Left kidney (tissue), 2 donors: Measurements from ENCODE around the gene MVB12B. TPM values are rescaled to one million over a fixed set of nuclear protein-coding genes. Genes with fewer than 3 reads are reported as not detected.

Experiments
- DNase-seq: peaks from one replicate; pipeline ENCODE4 v3.0.0-alpha.2; 2013
- polyA plus RNA-seq: library from polyadenylated mRNA; unstranded; fragments of 120-200 nt; gene quantifications from one replicate; pipeline ENCODE4 v1.2.1, GENCODE V29; 2013; ENCODE audit not compliant: insufficient read length

The MVB12B gene
- polyA plus RNA-seq, 1 donor = 15.0 TPM

DNA sequence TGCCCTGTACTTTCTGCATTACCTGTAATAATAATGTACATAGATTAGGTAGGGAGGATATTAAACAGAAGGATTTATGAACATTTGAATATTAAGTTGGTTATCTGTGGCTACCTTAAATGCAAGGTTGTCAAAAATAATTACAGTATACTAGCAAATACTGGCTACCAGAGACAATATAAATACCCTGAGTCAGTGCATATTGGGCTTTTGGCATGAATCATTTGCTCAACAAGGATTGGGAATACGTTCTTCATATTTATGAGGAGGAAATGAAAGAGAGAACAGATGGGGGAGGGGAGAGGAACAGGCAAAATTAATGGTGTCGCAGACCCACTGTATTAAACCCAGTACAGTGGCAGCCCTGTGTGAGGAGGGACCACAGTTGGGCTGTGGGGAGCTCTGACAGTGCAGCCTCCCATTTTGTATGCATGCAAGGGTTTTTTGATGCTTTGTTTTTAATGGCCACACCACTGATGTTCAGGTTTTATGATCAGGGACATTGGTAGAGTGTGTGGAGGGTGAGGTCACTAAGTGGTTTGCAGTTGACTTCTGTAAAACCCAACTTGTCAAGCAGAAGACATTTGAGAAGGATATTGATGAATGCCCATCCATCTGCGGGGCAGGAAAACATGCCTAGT, 56.9 kb downstream of the MVB12B start:
- DNase-seq = no peak

DNA sequence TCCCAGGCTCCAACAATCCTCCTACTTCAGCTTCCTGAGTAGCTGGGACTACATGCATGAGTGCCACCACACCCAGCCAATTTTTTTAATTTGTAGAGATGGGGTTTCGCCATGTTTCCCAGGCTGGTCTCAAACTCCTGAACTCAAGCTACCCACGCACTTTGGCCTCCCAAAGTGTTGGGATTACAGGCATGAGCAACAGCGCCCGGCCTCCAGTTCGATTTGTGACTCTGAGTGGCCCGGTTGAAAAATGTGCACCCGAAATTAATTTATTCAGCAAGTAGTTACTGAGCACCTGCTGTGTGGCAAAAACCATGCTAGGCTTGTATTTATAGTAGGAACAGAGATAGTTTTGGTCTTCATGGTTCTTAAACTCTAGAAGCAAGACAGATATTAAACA, 58.3 kb downstream of the MVB12B start:
- DNase-seq = no peak

DNA sequence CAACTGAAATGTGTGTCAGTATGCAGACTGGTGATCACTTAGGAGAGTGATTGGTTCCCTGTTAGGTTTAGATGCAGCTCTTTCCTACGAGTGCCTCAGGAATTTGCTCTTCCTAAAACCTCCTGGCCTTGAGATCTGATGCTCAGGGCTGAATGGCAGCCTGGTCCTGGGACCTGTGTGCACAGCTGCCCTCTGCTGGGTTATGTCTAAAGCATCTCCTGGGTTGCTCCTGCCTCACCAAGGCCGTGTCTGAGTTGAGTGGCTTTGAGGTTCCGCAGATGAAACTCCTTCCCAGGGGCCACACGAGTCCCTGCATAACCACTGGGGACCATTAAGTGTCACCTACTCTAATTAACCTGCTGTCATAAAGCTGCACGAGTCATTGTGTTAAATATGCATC, 59.5 kb downstream of the MVB12B start:
- DNase-seq = no peak

DNA sequence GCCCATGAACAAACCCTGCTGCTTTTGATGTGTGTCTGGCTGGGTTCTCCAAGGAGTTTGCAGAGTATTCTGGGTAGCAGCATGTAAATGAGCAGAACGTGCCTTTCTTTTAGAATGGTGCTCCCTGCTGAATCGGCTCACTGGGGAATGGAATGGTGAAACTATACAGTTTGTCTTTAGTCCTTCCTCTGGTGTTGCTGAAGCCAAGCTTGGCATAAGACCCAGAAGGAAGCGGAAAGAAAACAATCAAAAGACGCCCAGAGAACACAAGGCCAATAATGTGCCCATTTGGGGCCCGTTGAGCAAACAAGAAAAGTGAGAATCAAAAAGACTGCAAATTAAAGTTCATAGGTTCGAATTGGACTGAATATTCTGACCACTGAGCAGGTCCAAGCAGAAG, 60.1 kb downstream of the MVB12B start:
- DNase-seq = no peak

DNA sequence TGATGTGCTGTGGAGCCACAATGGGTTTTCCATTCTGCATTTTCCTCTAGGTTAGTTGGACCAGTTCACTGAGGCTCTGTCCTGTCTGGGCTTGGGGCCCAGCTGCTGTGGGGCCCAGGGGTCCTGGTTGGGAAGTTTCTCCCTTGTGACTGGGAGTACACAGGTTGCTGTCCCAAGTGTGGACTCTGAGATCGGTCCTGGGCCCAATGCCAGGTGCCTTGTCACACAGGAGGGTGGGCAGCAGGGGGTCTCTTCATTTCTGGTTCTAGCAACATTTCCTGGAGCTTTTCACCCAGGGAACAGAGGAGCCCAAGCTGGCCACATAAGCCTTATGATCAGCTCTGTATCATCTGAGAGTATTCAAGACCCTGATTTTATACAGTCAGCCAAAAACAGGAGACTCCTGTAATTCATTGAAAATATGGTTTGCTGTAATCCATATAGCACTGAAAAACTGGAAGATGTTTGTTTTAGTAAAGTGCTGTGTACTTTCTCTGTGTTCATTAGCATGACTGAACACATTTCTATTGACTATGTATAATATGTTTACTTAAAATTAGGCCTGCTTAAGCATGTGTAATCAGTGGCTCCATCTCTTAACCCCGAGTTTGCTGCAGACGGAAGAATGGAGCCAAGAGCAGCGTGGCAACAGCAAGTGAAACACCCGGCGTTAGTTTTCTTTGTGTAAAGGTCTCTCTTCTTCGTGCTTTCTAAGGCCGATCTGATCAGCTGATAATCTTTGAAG, 62.5 kb downstream of the MVB12B start:
- no peak for DNase-seq

DNA sequence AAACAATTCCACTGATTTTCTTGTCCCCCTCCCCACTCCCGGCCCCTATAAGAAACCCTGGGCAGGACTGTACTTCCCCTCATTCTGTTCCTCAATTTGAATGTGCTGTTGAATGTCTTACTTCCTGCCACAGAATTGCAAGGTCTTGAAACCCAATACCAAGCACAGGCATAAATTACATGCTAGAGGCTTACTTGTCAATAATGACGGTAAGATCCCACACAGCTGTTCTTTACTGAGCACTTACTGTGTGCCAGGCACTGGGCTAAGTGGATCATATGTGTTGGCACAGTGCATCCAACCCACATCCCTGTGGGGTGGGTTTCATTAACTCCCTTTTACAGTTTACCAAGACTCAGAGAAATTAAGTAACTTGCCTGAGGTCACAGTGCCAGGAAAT, 63.4 kb downstream of the MVB12B start:
- no peak for DNase-seq

DNA sequence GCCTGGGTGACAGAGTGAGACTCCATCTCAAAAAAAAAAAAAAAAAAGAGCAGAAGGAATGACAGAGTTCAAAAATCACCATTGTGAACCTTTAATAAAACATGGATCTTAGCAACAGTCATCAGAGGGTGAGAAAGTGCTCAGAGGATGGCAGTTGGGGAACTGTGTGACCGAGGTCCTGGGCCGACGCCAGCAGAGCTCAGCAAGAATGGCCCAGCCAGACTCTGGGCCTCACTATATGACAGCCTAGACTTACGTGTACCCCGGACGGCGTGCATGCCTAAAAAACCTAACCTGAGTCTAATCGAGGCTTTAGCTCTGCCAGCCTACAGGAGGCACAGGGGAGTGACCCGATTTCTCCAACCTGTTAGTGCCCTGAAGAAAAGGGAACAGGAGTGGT, 64.3 kb downstream of the MVB12B start:
- DNase-seq = no peak

DNA sequence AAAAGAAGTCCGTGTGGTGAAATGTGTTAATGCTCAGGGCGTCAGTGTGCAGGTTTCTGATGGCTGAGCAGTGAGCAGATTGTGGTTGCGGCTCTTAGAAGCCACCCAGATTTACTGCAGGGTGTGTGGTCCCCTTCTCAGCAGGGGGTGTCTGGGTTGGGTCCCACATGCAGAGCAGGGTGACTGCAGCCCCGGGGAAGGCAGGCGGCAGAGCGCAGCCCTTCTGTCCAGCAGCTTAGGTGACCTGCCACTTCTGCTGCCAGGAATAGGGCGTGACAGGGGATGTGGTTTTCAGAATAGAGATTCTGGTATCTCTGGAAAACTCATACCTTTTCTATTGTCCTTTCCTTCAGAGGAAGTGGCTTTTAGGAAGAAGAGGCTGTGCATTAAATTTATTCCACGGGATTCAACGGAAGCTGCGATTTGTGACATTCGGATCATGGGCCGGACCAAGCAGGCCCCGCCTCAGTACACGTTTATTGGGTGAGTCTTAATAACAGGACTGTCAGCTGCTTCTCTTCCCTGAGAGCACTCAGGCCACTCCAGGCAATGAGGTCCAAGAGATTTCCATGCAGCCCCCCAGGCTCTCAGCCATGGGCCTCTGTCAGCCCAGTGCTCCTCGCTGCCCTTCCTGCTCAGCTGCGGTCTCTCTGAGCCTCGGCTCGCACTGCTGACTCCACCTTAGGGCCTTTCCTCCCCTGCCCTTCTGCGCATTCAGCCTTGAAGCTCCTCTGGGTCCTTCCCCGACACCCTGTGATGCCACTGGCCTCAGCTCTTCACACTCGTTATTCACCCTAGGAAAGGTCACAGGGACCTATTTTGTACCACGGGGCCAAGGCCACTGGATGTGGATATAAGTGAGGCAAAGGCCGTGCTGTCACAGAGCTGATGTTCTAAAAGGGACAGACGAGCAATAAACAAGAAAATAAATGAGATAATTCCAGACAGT, 65.4 kb downstream of the MVB12B start:
- no peak for DNase-seq

DNA sequence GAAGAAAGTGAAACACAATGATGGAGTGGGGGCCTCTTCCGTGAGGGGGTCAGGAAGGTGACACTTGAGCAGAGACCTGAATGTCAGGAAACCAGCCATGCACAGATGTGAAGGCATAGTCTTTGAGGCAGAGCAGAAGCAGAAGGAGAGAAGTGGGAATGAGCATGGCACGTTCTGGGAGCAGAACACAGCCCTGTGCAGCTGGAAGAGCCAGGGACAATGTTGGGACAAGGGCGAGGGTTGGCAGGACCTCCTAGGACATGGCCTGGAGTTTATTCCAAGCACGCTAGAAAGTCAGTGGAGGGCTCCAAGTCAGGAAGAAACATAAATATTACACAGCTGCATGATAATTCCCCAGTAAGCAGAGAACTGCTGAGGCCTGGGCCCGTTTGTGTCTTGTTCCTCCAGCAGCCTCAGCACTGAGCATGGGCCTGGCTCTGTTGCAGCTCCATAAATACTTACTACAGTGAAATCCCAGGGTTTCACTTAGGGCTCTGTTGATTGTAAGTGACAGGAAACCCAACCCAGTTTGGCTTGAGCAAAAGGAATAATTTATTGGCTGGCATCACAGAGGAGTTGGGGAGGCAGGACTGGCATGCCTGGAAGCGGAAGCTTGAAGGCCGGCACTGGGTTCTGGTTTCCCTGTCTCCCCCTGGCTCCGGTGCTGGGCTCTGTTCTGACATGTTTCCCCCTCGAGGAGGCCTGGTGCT, 66.2 kb downstream of the MVB12B start:
- no peak for DNase-seq

DNA sequence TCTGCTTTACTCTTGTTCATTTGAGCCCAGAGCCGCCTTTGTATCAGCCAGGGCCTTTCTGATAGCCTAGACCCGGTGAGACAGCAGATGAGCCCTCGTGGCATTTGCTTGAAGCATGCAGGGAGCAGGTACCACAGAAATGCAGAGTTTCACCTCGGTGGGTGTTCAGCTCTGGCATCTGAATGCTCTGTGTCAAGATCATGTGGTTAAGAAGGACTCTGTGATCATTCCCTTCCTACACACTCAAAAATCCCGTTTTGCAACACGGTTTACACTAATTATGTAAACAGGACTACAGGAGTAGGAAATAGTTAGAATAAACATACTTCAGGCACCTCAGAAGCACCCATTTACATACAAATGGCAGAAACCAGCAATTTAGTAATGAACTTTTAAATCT, 67.2 kb downstream of the MVB12B start:
- DNase-seq = no peak

DNA sequence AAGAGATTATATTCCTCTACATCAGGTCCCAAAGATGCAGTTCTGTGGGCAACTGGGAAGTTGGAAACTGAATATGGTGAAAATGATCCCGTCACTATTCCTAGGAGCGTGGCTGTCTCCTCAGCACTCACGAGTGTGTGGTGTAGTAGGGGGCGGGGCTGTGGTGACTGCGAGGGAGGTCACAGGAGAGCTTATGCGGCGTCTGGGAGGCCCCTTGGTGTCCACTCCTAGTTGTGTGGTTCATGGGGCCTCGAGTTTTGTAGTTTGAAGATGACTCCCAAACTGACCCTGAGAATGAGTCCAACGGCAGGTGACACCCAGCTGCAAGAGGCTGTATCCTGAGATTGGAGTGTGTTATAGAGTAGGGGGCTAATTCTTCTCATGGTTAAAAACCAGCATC, 68.2 kb downstream of the MVB12B start:
- DNase-seq = no peak

DNA sequence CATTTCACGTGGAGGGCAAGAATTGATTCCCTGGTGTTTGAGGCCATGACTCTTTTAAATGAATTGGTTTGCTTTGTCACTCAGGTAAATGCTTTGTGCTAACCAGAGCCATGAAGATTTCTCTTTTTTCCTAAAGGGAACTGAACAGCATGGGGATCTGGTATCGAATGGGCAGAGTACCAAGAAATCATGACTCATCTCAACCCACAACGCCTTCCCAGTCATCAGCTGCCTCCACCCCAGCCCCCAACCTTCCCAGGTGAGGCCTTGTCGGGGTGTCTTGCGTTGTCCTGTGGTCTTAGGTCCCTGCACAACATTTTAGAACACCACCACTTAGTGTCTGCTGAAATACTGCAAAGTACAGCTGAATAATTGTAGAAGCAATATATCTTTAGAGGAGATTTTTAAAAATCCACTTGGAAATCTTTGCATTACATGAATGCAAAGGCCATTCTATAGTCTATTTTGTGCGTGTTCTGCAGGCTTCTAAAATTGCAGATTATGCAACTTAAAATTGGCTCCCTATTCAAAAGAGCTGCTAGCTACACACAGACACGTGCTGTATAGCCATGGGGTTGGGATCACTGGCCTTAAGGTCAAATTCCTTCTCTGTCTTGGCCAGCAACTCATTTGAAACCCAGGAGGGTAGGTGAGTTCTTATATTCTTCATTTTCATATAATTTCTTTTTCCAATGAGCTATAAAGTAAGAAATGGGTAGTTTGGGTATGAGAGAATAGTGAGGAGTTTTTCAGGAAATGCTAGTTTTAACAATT, 69.0 kb downstream of the MVB12B start:
- DNase-seq = no peak

DNA sequence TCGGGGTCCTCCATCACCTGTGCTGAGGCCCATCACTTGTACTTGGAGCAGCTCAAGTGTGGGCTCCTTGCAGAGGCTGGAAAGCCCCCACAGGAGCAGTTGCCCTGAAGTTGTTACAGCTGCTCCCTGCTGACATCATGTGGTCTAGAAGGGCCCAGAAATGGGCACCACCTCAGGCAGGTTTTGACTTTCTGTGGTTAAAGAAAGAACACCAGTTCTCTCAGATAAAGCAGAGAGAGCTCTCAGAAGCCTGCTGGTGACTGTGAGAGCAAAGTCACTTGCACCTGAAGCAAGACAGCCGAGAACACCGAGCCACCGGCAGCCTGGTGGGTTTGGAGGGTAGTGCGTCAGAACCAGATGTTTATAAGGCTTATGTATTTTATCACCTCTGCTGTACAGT, 70.4 kb downstream of the MVB12B start:
- DNase-seq = no peak

DNA sequence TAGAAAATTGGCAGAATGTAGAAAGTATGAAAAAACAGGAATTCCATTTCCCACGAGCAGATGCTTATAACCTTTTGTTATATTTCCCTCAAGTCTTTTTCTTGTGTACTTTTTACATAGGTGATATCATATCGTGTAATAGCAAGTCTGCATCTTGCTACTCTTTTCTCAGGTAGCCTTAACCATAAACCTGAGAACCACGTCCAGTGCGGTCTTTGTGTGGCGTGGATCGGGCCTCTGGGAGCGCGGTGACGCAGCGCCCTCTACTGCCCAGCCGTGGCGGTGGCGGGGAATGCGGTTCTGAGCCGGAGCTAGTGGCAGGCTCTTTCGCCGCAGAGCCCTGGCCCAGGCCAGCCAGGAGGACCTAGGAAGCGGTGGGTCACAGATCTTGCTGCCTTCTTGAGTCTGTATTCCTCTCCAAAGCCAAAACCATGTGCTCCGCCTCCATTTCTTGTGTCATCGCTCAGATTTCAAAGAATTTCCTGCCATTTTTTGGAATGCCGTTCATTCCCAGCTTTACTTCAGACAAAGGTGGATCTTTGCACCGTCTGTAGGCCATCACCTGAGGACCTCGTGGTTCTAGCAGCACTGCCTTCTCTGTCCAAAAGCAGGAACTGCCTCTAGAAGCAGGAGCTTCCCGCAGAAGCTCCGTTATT, 71.9 kb downstream of the MVB12B start:
- DNase-seq = no peak

DNA sequence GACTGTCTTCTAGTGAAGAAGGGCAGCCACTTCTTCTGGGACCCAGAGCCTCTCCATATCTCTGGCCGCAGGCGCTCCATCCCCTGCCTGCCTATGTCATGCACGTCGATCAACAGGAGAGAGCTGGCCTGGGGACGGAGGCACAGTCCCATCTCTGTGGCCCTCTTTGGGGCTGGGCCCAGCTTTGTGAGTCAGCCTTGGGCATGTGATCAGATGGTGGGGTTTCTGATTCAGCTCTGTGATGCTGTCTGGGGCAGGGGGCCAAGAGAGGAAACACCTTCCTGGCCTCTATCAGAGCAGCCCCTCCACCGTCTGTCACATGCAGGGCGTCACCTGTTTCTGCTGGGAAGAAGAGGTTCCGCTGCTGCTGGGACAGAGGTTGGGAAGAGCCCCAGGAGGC, 72.6 kb downstream of the MVB12B start:
- no peak for DNase-seq

DNA sequence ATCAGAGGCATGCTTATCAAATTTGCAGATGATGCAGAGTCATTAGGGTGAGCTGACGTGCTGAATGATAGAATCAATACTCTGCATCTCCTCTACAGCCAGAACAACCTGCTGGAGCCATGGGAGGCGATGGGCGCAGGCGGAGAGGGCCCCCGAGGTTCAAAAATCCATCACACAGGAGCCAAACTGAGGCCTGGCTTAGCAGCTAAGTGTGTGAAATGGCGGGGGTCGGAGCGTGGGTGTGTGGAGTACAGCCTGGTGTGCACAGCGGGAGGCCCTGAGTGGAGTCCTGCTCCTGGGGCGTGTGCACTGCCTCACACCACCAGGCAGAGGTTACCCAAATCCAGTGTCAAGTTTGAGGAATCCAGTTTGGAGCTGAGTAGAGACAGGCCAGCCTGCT, 73.2 kb downstream of the MVB12B start:
- no peak for DNase-seq

DNA sequence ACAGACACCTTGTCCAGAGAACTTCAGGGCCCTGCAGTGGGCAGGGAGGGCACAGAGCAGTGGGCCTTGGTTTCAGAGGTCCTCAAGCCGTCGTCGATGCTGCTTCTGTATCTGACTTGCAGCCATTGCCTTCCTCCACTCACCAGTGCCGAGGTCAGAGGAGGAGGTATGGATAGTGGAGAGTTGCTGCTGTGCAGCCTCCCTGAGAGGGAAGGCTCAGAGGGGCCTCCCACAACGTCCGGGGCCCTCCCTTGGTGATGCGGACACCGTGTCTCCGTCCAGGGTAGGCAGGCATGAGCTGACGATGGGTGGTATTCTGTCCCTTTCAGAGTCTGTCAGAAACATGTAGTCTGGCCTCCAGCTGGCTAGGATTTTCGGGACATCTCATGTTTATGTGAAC, 73.9 kb downstream of the MVB12B start:
- no peak for DNase-seq

DNA sequence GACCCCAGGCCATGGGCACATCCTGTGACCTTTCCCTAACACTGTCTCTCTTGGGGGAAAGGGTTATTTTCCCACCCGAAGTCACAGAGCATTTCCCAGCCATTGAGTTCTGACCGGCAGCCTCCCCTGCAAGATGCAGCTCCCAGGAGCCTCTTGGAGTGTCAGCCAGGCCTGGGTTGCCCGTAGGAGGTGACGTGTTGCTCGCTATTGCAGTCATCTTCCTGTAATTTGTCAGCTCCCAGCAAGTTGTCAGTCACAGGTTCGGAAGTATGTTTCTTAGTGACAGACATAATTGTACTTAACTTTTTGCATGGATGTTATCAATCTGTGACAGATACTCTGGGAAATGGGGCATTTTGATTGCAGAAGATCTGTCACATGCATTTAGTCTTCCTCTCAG, 74.5 kb downstream of the MVB12B start:
- DNase-seq = no peak

DNA sequence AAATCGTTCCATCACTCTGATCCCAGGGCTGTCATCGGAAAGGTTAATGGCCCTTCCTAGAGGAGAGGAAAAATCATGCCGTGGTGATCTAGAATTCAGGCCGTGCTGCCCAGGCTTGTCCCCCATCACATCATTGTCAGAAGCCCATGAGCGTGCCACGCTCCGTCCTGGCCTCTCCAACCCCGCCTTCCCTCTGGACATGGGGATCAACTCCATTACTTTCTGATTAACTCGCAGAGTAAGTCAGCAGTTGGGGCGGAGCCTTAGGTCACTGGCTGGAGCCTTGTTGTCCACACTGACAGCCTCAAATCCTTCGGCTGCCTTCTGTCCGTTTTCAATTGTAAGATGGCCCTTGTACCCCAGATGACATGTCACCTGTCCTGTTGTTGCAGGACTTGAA, 75.0 kb downstream of the MVB12B start:
- no peak for DNase-seq

DNA sequence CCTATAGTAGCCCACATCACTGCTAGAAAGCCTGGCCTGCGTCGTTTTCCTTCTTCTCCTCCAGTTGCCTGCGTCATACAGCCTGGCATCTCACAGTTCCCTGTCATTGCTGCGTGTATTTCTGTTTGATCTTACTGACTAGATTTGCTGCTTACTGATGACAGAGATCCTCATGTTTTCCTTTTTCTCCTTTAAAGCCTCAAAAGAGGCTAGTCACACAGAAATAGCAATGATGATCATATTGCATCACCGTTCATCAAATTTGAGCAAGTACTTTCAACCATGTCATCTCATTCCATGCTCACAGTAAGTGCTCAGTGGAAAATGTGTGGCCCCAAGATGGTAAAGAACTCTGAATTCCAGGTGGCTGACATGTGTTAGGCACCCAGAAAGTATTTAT, 76.8 kb downstream of the MVB12B start:
- no peak for DNase-seq

DNA sequence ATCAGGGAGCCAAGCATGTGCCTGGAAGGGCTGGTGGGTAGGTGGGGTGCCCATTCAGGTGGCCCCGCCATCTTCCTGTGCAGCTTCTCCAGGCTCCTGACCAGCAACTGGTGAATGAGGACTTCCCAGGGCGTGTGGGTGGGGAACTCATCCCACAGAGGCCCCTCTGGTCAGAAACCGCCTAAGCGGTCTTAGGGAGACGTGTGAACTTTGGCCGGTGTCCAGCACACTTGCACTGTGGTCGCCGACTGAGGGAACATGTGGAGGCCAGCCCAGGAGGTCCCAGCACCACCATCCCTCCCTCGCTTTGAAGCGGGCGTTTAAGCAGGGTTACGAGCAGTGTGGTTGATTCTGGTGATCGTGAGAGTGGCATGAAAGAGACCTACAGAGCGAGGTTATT, 77.8 kb downstream of the MVB12B start:
- DNase-seq = no peak
